Kidney (tissue), 14 donors: ENCODE results near the gene MYO10. TPM values are rescaled to one million over a fixed set of nuclear protein-coding genes. Genes with fewer than 3 reads are reported as not detected.

Source experiments
- DNase-seq, 5 donors: peaks; one replicate each; pipeline ENCODE4 v3.0.0-alpha.2; 2013 to 2020
- FAIRE-seq: peaks from 2 replicates; lab custom pipeline; 2012; peaks lifted over from hg19 to GRCh38; lab: Jason Lieb, UNC
- H3K27ac ChIP-seq, 2 donors: one replicate each; pipeline ENCODE4 v1.7.0; 2013; ENCODE audit warnings: low read depth in 2 of 2, low read length in 2 of 2, inconsistent platforms in 1 of 2
- H3K27me3 ChIP-seq: one replicate; pipeline ENCODE4 v1.7.1; 2013; ENCODE audit warnings: low read length, inconsistent platforms; ENCODE audit not compliant: control insufficient read depth, insufficient read depth
- H3K36me3 ChIP-seq, 3 donors: one replicate each; pipeline versions ENCODE4 v1.7.0 to v1.7.1; 2013; ENCODE audit warnings: low read length in 3 of 3, control low read depth in 1 of 3, inconsistent platforms in 1 of 3; ENCODE audit not compliant: insufficient read depth in 3 of 3, control insufficient read depth in 2 of 3
- H3K4me1 ChIP-seq, 3 donors: one replicate each; pipeline versions ENCODE4 v1.7.0 to v1.7.1; 2013; ENCODE audit warnings: low read length in 3 of 3, inconsistent platforms in 1 of 3, low read depth in 1 of 3; ENCODE audit not compliant: control insufficient read depth in 2 of 3, insufficient read depth in 2 of 3
- H3K4me3 ChIP-seq, 3 donors: one replicate each; pipeline versions ENCODE4 v1.7.0 to v1.8.1; 2013; ENCODE audit warnings: low read length in 3 of 3, control low read depth in 1 of 3, inconsistent platforms in 1 of 3
- H3K9ac ChIP-seq, 3 donors: one replicate each; pipeline versions ENCODE4 v1.7.0 to v1.7.1; 2013; ENCODE audit warnings: low read length in 3 of 3, control low read depth in 1 of 3, inconsistent platforms in 1 of 3
- H3K9me3 ChIP-seq, 3 donors: one replicate each; pipeline versions ENCODE4 v1.7.0 to v1.7.1; 2013; ENCODE audit warnings: low read length in 3 of 3, control low read depth in 1 of 3, inconsistent platforms in 1 of 3; ENCODE audit not compliant: control insufficient read depth in 2 of 3, insufficient read depth in 1 of 3
- intact Hi-C: fragments of 100-400 bp; cut with DNase I; formaldehyde crosslinking; loops from one replicate; pipeline ENCODE4 v1.11.1; 2022
- polyA plus RNA-seq: library from polyadenylated mRNA; stranded (reverse); fragments of 350-450 nt; fragmentation: Illumina TruSeq; extraction: RNeasy Lipid Tissue Mini Kit (QIAGEN cat#74804); gene quantifications from one replicate; pipeline ENCODE4 v1.2.3, GENCODE V29; 2014; ENCODE audit warnings: low read depth, low replicate concordance; ENCODE audit not compliant: insufficient read depth
- total RNA-seq: library from RNA; stranded (reverse); fragmentation: NEBNext Ultra II Directional; extraction: Animal tissue kit (Norgen Biotek cat#: 25700); gene quantifications from one replicate; pipeline ENCODE4 v1.2.1, GENCODE V29; 2021
- TF ChIP-seq, protein P1 (sequence below): IDR thresholded peaks from 3 replicates; pipeline ENCODE4 v1.5.1; 2012; ENCODE audit warnings: mild to moderate bottlenecking, moderate library complexity, borderline replicate concordance; ENCODE audit not compliant: insufficient read depth; ENCODE audit errors: extremely low read depth
- donor health status: control.
- donor health status: control.
- donor health status: control.
- donor health status: control.
- donor health status: control.
- donor health status: DM: yes; HTN: yes; CAD: no.
- donor health status: Normal renal cell carcinoma (clear cell type).

The MYO10 gene
- total and polyA plus RNA-seq, 2 donors from 2014 or later, result 7.6 to 52.4 TPM

- peak in 3 of 5 donors; percentile 21 to 69 (median 37) for DNase-seq
These were observed 47.0 kb upstream of the MYO10 start for GRCh38 chr5:16983022-16983639.

GRCh38 chr5:16981700-16982099 lies 45.6 kb upstream of the MYO10 start:
- H3K27me3 ChIP-seq, result no peaks in the 10 kb centered on the region
- H3K27ac ChIP-seq, result no peak overlapping the region
- H3K36me3 ChIP-seq, result no peaks in the 10 kb centered on the region
- H3K9me3 ChIP-seq, result no peaks in the 10 kb centered on the region
- no peak for DNase-seq
- TF ChIP-seq, protein P1, sequence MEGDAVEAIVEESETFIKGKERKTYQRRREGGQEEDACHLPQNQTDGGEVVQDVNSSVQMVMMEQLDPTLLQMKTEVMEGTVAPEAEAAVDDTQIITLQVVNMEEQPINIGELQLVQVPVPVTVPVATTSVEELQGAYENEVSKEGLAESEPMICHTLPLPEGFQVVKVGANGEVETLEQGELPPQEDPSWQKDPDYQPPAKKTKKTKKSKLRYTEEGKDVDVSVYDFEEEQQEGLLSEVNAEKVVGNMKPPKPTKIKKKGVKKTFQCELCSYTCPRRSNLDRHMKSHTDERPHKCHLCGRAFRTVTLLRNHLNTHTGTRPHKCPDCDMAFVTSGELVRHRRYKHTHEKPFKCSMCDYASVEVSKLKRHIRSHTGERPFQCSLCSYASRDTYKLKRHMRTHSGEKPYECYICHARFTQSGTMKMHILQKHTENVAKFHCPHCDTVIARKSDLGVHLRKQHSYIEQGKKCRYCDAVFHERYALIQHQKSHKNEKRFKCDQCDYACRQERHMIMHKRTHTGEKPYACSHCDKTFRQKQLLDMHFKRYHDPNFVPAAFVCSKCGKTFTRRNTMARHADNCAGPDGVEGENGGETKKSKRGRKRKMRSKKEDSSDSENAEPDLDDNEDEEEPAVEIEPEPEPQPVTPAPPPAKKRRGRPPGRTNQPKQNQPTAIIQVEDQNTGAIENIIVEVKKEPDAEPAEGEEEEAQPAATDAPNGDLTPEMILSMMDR, result no peak
- no peak for FAIRE-seq
- intact Hi-C loops, result no loop called here
- H3K4me3 ChIP-seq, result no peak overlapping the region
- H3K4me1 ChIP-seq, result peaks cover 0 to 2% (median 2%) of the 10 kb centered on the region in 3 donors
- no peak overlapping the region for H3K9ac ChIP-seq

More at GRCh38 chr5:16983022-16983639, 47.0 kb upstream of the MYO10 start:
- intact Hi-C loops, result no loop called here
- H3K9me3 ChIP-seq, result no peaks in the 10 kb centered on the region
- FAIRE-seq, result no peak
- peaks cover 0 to 2% (median 2%) of the 10 kb centered on the region in 3 donors for H3K4me1 ChIP-seq
- H3K4me3 ChIP-seq, result peak overlapping the region in 2 of 3 donors; percentile 36 to 46
- H3K9ac ChIP-seq, result no peak overlapping the region
- H3K27ac ChIP-seq, result no peak overlapping the region
- H3K27me3 ChIP-seq, result no peaks in the 10 kb centered on the region
- no peaks in the 10 kb centered on the region for H3K36me3 ChIP-seq
- TF ChIP-seq, protein P1, result no peak

DNA sequence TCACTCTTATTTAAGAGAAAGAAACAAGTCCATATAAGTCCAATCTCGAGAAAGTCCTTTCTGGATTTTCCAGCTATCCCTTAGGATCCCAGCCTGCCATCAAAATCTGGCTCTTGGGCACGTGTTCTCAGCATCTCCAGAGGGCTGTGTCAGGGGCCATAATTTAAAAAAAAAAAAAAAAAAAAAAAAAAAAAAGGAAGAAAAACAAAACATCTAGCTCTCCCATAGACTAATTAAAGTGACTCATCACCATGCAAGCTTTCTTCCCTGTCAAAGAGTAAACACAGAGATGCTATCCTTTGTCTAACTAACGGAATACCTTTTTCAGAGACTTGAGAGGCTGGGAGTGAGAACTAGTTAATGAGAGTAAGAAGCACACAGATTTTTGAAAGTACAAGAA lies 44.9 kb upstream of the MYO10 start:
- H3K27me3 ChIP-seq, result no peaks in the 10 kb centered on the region
- no peak overlapping the region for H3K9ac ChIP-seq
- H3K27ac ChIP-seq, result no peak overlapping the region
- no peak overlapping the region for H3K4me3 ChIP-seq
- TF ChIP-seq, protein P1, result no peak
- no peaks in the 10 kb centered on the region for H3K9me3 ChIP-seq
- no peaks in the 10 kb centered on the region for H3K36me3 ChIP-seq
- DNase-seq, result no peak
- FAIRE-seq, result no peak
- intact Hi-C loops, result no loop called here
- peaks cover 0 to 2% (median 2%) of the 10 kb centered on the region in 3 donors for H3K4me1 ChIP-seq
